GM21367 (cell line): ENCODE results near the gene KCNH1.

Source experiments
- ATAC-seq: cut with Tn5 transposase; IDR thresholded peaks from one replicate; pipeline ENCODE4 v1.9.1; 2021; ENCODE audit not compliant: unreplicated experiment

Gene KCNH1

GRCh38 chr1:210920716-210921694, 212.9 kb downstream of the KCNH1 start:
- ATAC-seq: no peak

- ATAC-seq: no peak
Observed at GRCh38 chr1:210920258-210920657, 213.7 kb downstream of the KCNH1 start.

GRCh38 chr1:210918893-210919292, 215.1 kb downstream of the KCNH1 start:
- ATAC-seq: no peak

- ATAC-seq: no peak
Observed at GRCh38 chr1:210917560-210918169, 216.3 kb downstream of the KCNH1 start.

GRCh38 chr1:210916548-210916947, 217.4 kb downstream of the KCNH1 start:
- ATAC-seq: no peak

- ATAC-seq: no peak
Observed at GRCh38 chr1:210915890-210916507, 217.9 kb downstream of the KCNH1 start.

- no peak for ATAC-seq
Observed at GRCh38 chr1:210912752-210913151, 221.2 kb downstream of the KCNH1 start.

GRCh38 chr1:210910020-210910575, 223.8 kb downstream of the KCNH1 start:
- no peak for ATAC-seq

- ATAC-seq: no peak
Observed at GRCh38 chr1:210908791-210909190, 225.2 kb downstream of the KCNH1 start.

- ATAC-seq: no peak
Observed at GRCh38 chr1:210908257-210908656, 225.7 kb downstream of the KCNH1 start.

GRCh38 chr1:210907251-210907805, 226.6 kb downstream of the KCNH1 start:
- ATAC-seq: no peak

- no peak for ATAC-seq
Observed at GRCh38 chr1:210905944-210906453, 227.9 kb downstream of the KCNH1 start.

- ATAC-seq: no peak
Observed at GRCh38 chr1:210905365-210905904, 228.5 kb downstream of the KCNH1 start.

- ATAC-seq: no peak
Observed at GRCh38 chr1:210901981-210902770, 231.8 kb downstream of the KCNH1 start.

GRCh38 chr1:210900820-210901219, 233.1 kb downstream of the KCNH1 start:
- no peak for ATAC-seq

GRCh38 chr1:210900079-210900478, 233.9 kb downstream of the KCNH1 start:
- ATAC-seq: no peak

GRCh38 chr1:210899676-210900075, 234.3 kb downstream of the KCNH1 start:
- no peak for ATAC-seq

- ATAC-seq: no peak
Observed at GRCh38 chr1:210898473-210898872, 235.5 kb downstream of the KCNH1 start.

- ATAC-seq: no peak
Observed at GRCh38 chr1:210883821-210884220, 250.1 kb downstream of the KCNH1 start.
